Stimulated activated CD4-positive, alpha-beta T cell treated with anti-CD3 and anti-CD28 coated beads, TNF-alpha, amount 100 ng/mL, for 1 hour (primary cell): ENCODE measurements around the gene SIDT1.

ENCODE experiments used
- DNase-seq, 3 donors: peaks; one replicate each; pipeline ENCODE4 v3.0.0-alpha.2; 2020; ENCODE audit warnings: low read depth in 3 of 3, low spot score in 1 of 3

Gene SIDT1

GRCh38 chr3:113531826-113532697, at the start of gene SIDT1:
SIDT1 (plus strand) TSS chr3:113532555; CDS start chr3:113533022, 467 bp downstream.
- peak in 1 of 3 donors; percentile 36 for DNase-seq

GRCh38 chr3:113485161-113485609, 47.2 kb upstream of the SIDT1 start:
- peak in 1 of 3 donors; percentile 1 for DNase-seq

GRCh38 chr3:113495035-113495434, 37.3 kb upstream of the SIDT1 start:
- no peak for DNase-seq

GRCh38 chr3:113496924-113497323, 35.4 kb upstream of the SIDT1 start:
- DNase-seq: no peak

GRCh38 chr3:113498221-113499005, 33.9 kb upstream of the SIDT1 start:
- DNase-seq: no peak

GRCh38 chr3:113499081-113499480, 33.3 kb upstream of the SIDT1 start:
- DNase-seq: no peak

GRCh38 chr3:113501597-113501996, 30.8 kb upstream of the SIDT1 start:
- DNase-seq: no peak

GRCh38 chr3:113505867-113506266, 26.5 kb upstream of the SIDT1 start:
- no peak for DNase-seq

GRCh38 chr3:113507501-113508067, 24.8 kb upstream of the SIDT1 start:
- no peak for DNase-seq

- DNase-seq: no peak
Observed at GRCh38 chr3:113508966-113509365, 23.4 kb upstream of the SIDT1 start.

- no peak for DNase-seq
Observed at GRCh38 chr3:113514265-113514769, 18.0 kb upstream of the SIDT1 start.

- no peak for DNase-seq
Observed at GRCh38 chr3:113516115-113516505, 16.2 kb upstream of the SIDT1 start.

GRCh38 chr3:113521981-113522380, 10.4 kb upstream of the SIDT1 start:
- no peak for DNase-seq

GRCh38 chr3:113523241-113523640, 9.1 kb upstream of the SIDT1 start:
- DNase-seq: no peak

- DNase-seq: peak in 1 of 3 donors; percentile 21
Observed at GRCh38 chr3:113532698-113533533, 561 bp downstream of the SIDT1 start.

- no peak for DNase-seq
Observed at GRCh38 chr3:113533534-113533892, 1.2 kb downstream of the SIDT1 start.

GRCh38 chr3:113534365-113534764, 2.0 kb downstream of the SIDT1 start:
- DNase-seq: no peak

- DNase-seq: no peak
Observed at GRCh38 chr3:113535898-113536297, 3.5 kb downstream of the SIDT1 start.

GRCh38 chr3:113536627-113537101, 4.3 kb downstream of the SIDT1 start:
- DNase-seq: no peak

- DNase-seq: no peak
Observed at GRCh38 chr3:113537155-113537554, 4.8 kb downstream of the SIDT1 start.

GRCh38 chr3:113541519-113541918, 9.2 kb downstream of the SIDT1 start:
- DNase-seq: no peak
